Measurements from ENCODE around the gene UBXN1.

DNA sequence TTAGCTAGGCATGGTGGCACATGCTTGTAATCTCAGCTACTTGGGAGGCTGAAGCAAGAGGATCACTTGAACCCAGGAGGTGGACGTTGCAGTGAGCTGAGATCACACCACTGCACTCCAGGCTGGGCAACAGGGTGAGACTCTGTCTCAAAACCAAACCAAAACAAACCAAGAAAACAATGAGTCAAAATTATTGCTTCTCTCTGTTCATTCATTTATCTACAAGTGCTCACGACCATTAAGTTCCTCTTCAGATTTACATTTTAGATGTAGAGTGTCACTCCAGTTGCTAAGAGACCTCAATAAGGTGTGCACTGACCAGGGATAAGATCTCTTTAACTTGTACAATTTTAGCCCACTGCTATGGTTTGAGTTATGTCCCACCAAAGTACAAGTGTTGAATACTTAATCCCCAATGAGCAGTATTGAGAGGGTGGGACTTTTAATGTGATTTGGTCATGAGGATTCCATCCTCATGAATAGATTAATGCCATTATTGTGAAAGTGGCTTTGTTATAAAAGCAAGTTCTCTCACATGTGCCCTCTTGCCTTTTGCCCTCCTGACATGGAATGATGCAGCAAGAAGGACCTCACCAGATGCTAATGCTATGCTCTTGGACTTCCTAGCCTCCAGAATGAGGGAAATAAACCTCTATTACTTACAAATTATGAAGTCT, 40.6 kb upstream of the UBXN1 start:
- TF ChIP-seq, protein P1, sequence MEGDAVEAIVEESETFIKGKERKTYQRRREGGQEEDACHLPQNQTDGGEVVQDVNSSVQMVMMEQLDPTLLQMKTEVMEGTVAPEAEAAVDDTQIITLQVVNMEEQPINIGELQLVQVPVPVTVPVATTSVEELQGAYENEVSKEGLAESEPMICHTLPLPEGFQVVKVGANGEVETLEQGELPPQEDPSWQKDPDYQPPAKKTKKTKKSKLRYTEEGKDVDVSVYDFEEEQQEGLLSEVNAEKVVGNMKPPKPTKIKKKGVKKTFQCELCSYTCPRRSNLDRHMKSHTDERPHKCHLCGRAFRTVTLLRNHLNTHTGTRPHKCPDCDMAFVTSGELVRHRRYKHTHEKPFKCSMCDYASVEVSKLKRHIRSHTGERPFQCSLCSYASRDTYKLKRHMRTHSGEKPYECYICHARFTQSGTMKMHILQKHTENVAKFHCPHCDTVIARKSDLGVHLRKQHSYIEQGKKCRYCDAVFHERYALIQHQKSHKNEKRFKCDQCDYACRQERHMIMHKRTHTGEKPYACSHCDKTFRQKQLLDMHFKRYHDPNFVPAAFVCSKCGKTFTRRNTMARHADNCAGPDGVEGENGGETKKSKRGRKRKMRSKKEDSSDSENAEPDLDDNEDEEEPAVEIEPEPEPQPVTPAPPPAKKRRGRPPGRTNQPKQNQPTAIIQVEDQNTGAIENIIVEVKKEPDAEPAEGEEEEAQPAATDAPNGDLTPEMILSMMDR (IDR thresholded peaks at IDR 0.05 in 4 of 5, conservative IDR thresholded peaks at IDR 0.05 in 1 of 5): no peak
- no peak for TF ChIP-seq POLR2A (IDR thresholded peaks at IDR 0.05)

Data from gastrocnemius medialis (tissue), 4 donors.